Motor neuron (in vitro differentiated cells): ENCODE measurements around the gene WARS2. TPM values are rescaled to one million over a fixed set of nuclear protein-coding genes. Genes with fewer than 3 reads are reported as not detected.
"Not testable (repeated sequence)": the region's sequence is repeated elsewhere in the genome, so short reads cannot be mapped to it uniquely, and the experiment has no call there.

ENCODE experiments used
- ATAC-seq, 8 experiments: fragments of 200-7000 bp; cut with Tn5 transposase; replicated peaks in 6 of 8; 2 replicates each; pipeline ENCODE4 v1.8.0; 2021; ENCODE audit warnings: mild to moderate bottlenecking in 8 of 8, moderate library complexity in 8 of 8
- H3K27ac ChIP-seq, 2 donors: fragments of 250-450 bp; sonication (Bioruptor Pico); 2 replicates each; pipeline ENCODE4 v1.9.0; 2021; ENCODE audit warnings: antibody characterized with exemption in 2 of 2, mild to moderate bottlenecking in 2 of 2, moderate library complexity in 1 of 2
- H3K4me1 ChIP-seq, 2 donors: fragments of 250-450 bp; sonication (Bioruptor Pico); replicated peaks in 1 of 2; 2 replicates each; pipeline ENCODE4 v1.6.1; 2021; ENCODE audit warnings: antibody characterized with exemption in 2 of 2, mild to moderate bottlenecking in 2 of 2, moderate library complexity in 1 of 2
- H3K4me3 ChIP-seq, 5 donors: fragments of 250-450 bp; sonication (Bioruptor Pico); 2 replicates each; pipeline ENCODE4 v1.9.0; 2021; ENCODE audit warnings: antibody characterized with exemption in 5 of 5, mild to moderate bottlenecking in 5 of 5, moderate library complexity in 4 of 5
- WGBS, 10 experiments: fragments of 450-650 bp; shearing (Covaris generic); methylation state at CpG; one replicate each; pipeline ENCODE4 v1.0.0; 2022; 5-methylcytosine and 5-hydroxymethylcytosine counted together
- in situ Hi-C, 9 experiments: fragments of 400-800 bp; cut with MboI; loops; one replicate each; pipeline ENCODE4 v1.15.0; 2021; ENCODE audit warnings: low sequenced_read_pairs in 9 of 9, low pct_unique_long_range_greater_than_20kb in 2 of 9; ENCODE audit not compliant: unreplicated experiment in 9 of 9
- total RNA-seq, 8 experiments: library from RNA; unstranded; fragments of 300-600 nt; gene quantifications; 2 replicates each; pipeline versions ENCODE4 v1.2.3 to v1.2.4, GENCODE V29; 2022

WARS2 gene
- total RNA-seq, 8 experiments from 2014 or later: 11.8 to 20.8 (median 17.2) TPM

- Histone ChIP-seq H3K4me1 (peaks cover 3 to 4% of the 10 kb centered on the region in 2 donors), H3K27ac (no peak overlapping the region), H3K4me3 (no peak overlapping the region)
- 33 to 100% (median 82%) methylated on average over 1 of the region's 1 CpG for WGBS, 10 experiments
- in situ Hi-C loops: no loop called here
- ATAC-seq: peak in 1 of 8 experiments; percentile 28
Measured at GRCh38 chr1:119133987-119134386, 6.5 kb downstream of the WARS2 start.

GRCh38 chr1:119132179-119132578, 8.3 kb downstream of the WARS2 start:
- 0 to 100% (median 96%) methylated on average over 1 to 3 of the region's 3 CpGs; no CpG with 5 or more reads in 2 of the 10 experiments for WGBS, 10 experiments
- ATAC-seq: no peak

GRCh38 chr1:119125874-119126273, 14.6 kb downstream of the WARS2 start:
- WGBS, 10 experiments: 71 to 100% (median 100%) methylated on average over 1 of the region's 1 CpG; no CpG with 5 or more reads in 1 of the 10 experiments
- Histone ChIP-seq H3K27ac (no peak overlapping the region), H3K4me3 (no peak overlapping the region), H3K4me1 (no peaks in the 10 kb centered on the region)
- in situ Hi-C loops: no loop called here
- no peak for ATAC-seq

More at GRCh38 chr1:119132179-119132578, 8.3 kb downstream of the WARS2 start:
- in situ Hi-C loops: no loop called here
- Histone ChIP-seq H3K27ac (no peak overlapping the region), H3K4me3 (no peak overlapping the region), H3K4me1 (no peaks in the 10 kb centered on the region)

DNA sequence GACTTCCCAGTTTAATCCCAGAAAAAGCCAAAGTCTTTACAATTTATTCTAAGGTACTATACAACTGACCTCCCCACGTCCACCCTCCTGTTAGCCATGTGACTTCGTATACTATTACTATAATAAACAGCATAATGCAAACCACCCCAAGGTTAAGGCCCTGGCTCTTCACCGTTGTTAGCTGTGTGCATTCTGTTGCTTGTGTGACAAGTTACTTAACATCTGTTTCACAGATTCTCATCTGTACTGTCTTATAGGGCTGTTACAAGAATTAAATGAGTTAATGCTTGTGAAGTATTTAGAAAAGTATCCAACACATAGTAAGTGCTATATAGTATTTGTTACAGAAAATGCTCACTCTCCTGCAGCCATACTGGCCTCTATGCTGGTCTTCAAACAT, 15.7 kb downstream of the WARS2 start:
- H3K4me1 ChIP-seq: no peaks in the 10 kb centered on the region
- in situ Hi-C loops: no loop called here
- ATAC-seq: peak in 1 of 8 experiments; percentile 52
- no peak overlapping the region for H3K27ac ChIP-seq
- no peak overlapping the region for H3K4me3 ChIP-seq
- 41 to 89% (median 81%) methylated on average over 1 to 3 of the region's 3 CpGs; no CpG with 5 or more reads in 3 of the 10 experiments for WGBS, 10 experiments

DNA sequence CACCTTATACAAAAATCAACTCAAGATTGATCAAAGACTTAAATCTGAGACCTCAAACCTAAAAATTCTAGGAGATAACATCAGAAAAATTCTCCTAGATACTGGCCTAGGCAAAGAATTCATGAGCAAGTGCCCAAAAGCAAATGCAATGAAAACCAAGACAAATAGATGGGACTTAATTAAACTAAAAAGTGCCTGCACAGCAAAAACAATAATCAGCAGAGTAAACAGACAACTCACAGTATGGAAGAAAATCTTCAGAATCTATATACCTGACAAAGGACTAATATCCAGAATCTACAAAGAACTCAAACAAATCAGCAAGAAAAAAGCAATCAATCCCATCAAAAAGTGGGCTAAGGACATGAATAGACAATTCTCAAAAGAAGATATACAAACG, 18.6 kb downstream of the WARS2 start:
- H3K27ac ChIP-seq, H3K4me1 ChIP-seq, ATAC-seq, in situ Hi-C loops, H3K4me3 ChIP-seq: not testable (repeated sequence)
- 33 to 89% (median 78%) methylated on average over 1 of the region's 1 CpG; no CpG with 5 or more reads in 3 of the 10 experiments for WGBS, 10 experiments

DNA sequence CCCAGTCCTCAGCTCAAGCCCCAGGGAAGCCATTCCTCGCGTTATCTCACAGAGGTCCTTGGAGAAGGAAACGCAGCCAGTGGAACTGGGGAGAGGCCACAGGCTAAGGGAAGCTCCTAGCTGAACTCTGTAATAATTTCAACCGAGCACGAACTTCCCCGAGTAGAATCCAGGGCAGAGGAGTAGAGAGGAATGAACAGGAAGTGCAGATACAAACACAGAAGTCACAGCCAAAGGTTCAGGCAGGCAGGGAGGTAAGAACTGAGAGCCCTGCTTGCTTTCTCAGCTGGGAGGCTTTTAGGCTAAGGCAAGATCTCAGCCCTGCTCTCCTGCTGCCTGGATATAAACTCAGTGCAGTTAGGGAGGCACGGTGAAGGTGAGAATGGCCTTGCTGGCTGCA, 23.7 kb downstream of the WARS2 start:
- H3K27ac ChIP-seq: no peak overlapping the region
- no peak overlapping the region for H3K4me3 ChIP-seq
- no peak for ATAC-seq
- in situ Hi-C loops: no loop called here
- 51 to 100% (median 74%) methylated on average over 1 to 7 of the region's 7 CpGs; no CpG with 5 or more reads in 3 of the 10 experiments for WGBS, 10 experiments
- peaks cover 5% of the 10 kb centered on the region in 2 donors for H3K4me1 ChIP-seq

GRCh38 chr1:119115736-119116135, 24.7 kb downstream of the WARS2 start:
- H3K4me3 ChIP-seq: no peak overlapping the region
- ATAC-seq: peak in 1 of 8 experiments; percentile 47
- 0 to 80% (median 67%) methylated on average over 1 to 3 of the region's 3 CpGs; no CpG with 5 or more reads in 1 of the 10 experiments for WGBS, 10 experiments

DNA sequence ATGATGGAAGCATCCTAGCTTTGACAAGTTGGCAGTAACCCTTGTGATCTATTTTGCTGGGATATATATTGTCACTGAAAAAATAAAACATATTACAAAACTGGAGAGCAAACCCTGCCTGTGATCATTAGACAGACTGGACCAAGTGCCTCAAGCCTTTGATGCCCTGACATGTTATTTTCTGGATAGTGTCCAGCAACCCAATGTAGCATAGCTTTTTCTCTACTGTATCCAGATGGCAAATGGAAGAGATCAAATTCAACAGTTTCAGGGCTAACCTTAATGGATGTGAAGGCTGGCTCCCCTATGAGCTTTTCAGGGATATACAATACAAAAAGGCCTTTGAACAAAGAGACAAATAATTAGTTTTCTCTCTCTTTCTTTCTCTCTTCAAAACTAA, 25.1 kb downstream of the WARS2 start:
- in situ Hi-C loops: no loop called here
- peak in 1 of 8 experiments; percentile 7 for ATAC-seq
- Histone ChIP-seq H3K4me3 (no peak overlapping the region), H3K27ac (no peak overlapping the region), H3K4me1 (peaks cover 5% of the 10 kb centered on the region in 2 donors)

More at GRCh38 chr1:119115736-119116135, 24.7 kb downstream of the WARS2 start:
- H3K27ac ChIP-seq: no peak overlapping the region
- in situ Hi-C loops: no loop called here
- H3K4me1 ChIP-seq: peaks cover 5% of the 10 kb centered on the region in 2 donors

DNA sequence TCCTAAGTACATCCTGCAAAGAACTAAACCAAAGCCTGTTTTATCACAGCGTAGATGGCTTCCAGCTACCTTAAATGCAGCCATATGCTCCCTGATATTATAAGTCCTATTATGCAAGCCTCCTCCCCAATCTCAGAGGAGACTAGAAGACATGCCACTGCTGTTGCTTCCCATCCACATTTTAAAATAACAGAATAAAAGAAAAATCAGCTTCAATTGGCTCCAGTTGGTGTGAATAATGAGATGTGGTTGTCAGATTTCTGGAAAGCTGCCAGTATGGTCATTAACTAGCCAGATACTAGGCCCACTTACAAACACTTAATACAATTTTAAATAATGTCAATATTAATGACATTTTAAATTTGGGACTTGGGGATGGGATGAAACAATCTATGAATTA, 25.7 kb downstream of the WARS2 start:
- H3K4me1 ChIP-seq: peaks cover 5% of the 10 kb centered on the region in 2 donors
- 80 to 100% (median 100%) methylated on average over 1 of the region's 1 CpG; no CpG with 5 or more reads in 4 of the 10 experiments for WGBS, 10 experiments
- no peak overlapping the region for H3K4me3 ChIP-seq
- ATAC-seq: peak in 2 of 8 experiments; percentile 31 to 48
- no peak overlapping the region for H3K27ac ChIP-seq
- in situ Hi-C loops: no loop called here

GRCh38 chr1:119112791-119113190, 27.7 kb downstream of the WARS2 start:
- no peak overlapping the region for H3K4me3 ChIP-seq
- in situ Hi-C loops: no loop called here
- H3K27ac ChIP-seq: no peak overlapping the region
- ATAC-seq: no peak
- WGBS, 10 experiments: 29 to 100% (median 97%) methylated on average over 1 of the region's 1 CpG; no CpG with 5 or more reads in 4 of the 10 experiments
- peaks cover 5% of the 10 kb centered on the region in 2 donors for H3K4me1 ChIP-seq

- in situ Hi-C loops: no loop called here
- 70 to 100% (median 94%) methylated on average over 1 to 3 of the region's 3 CpGs for WGBS, 10 experiments
Measured at GRCh38 chr1:119112244-119112643, 28.2 kb downstream of the WARS2 start.

GRCh38 chr1:119108988-119109387, 31.5 kb downstream of the WARS2 start:
- no peak overlapping the region for H3K27ac ChIP-seq

More at GRCh38 chr1:119112244-119112643, 28.2 kb downstream of the WARS2 start:
- H3K4me3 ChIP-seq: no peak overlapping the region
- no peak overlapping the region for H3K27ac ChIP-seq
- no peak for ATAC-seq
- H3K4me1 ChIP-seq: peaks cover 5% of the 10 kb centered on the region in 2 donors

GRCh38 chr1:119103764-119104163, 36.7 kb downstream of the WARS2 start:
- Histone ChIP-seq H3K27ac (no peak overlapping the region), H3K4me3 (no peak overlapping the region), H3K4me1 (no peaks in the 10 kb centered on the region)
- WGBS, 10 experiments: 88 to 100% (median 100%) methylated on average over 1 of the region's 1 CpG
- in situ Hi-C loops: no loop called here
- no peak for ATAC-seq

More at GRCh38 chr1:119108988-119109387, 31.5 kb downstream of the WARS2 start:
- WGBS, 10 experiments: 0 to 86% (median 73%) methylated on average over 1 of the region's 1 CpG; no CpG with 5 or more reads in 1 of the 10 experiments
- no peak for ATAC-seq
- Histone ChIP-seq H3K4me1 (no peaks in the 10 kb centered on the region), H3K4me3 (no peak overlapping the region)
- in situ Hi-C loops: no loop called here

GRCh38 chr1:119102051-119102450, 38.4 kb downstream of the WARS2 start:
- no peak overlapping the region for H3K4me3 ChIP-seq
- no peak overlapping the region for H3K27ac ChIP-seq
- no peak for ATAC-seq
- in situ Hi-C loops: no loop called here
- WGBS, 10 experiments: 54 to 100% (median 88%) methylated on average over 2 to 6 of the region's 7 CpGs
- H3K4me1 ChIP-seq: no peaks in the 10 kb centered on the region
